GM12878 (cell line): ENCODE data around the gene FLOT1. TPM values are rescaled to one million over a fixed set of nuclear protein-coding genes. Genes with fewer than 3 reads are reported as not detected.
A peak's percentile ranks its signal among the peaks of the same experiment; 100 is the strongest.

Experiments
- ATAC-seq: fragments of 200-7000 bp; cut with Tn5 transposase; 3 replicates; pipeline ENCODE4 v1.9.1; 2020; ENCODE audit warnings: mild to moderate bottlenecking, moderate library complexity
- BruUV-seq: library from RNA; stranded (reverse); fragments of 400-500 nt; replicated peaks from 2 replicates; lab custom pipeline; 2021; lab: Mats Ljungman, UMichigan
- CTCF ChIA-PET: fragments of 300-600 bp; sonication (Branson Sonifier 250); formaldehyde crosslinking; extraction: SDS; loops from one replicate; lab custom pipeline; 2021; ENCODE audit warnings: inconsistent platforms; lab: Yijun Ruan, JAX
- POLR2A ChIA-PET: fragments of 350-600 bp; formaldehyde crosslinking; extraction: SDS; loops from one replicate; lab custom pipeline; 2021; ENCODE audit warnings: inconsistent platforms; lab: Charles Lee
- RAD21 ChIA-PET: fragments of 300-600 bp; sonication (Branson Sonifier 250); formaldehyde crosslinking; loops from one replicate; lab custom pipeline; 2023; ENCODE audit warnings: antibody characterized with exemption; ENCODE audit not compliant: unreplicated experiment; lab: Charles Lee
- SMC1A ChIA-PET: fragments of 300-600 bp; sonication (Branson Sonifier 250); formaldehyde crosslinking; loops from one replicate; lab custom pipeline; 2023; ENCODE audit not compliant: unreplicated experiment, uncharacterized antibody; lab: Charles Lee
- DNase-seq: peaks from one replicate; pipeline ENCODE4 v3.0.0-alpha.2; 2011; ENCODE audit warnings: low read depth, low spot score
- FAIRE-seq: peaks from 3 replicates; lab custom pipeline; 2011; peaks lifted over from hg19 to GRCh38; lab: Jason Lieb, UNC
- H2AFZ ChIP-seq: 2 replicates; pipeline ENCODE4 v1.6.0; 2011; ENCODE audit warnings: low read depth, low read length, control low read depth; ENCODE audit not compliant: control insufficient read depth
- H3K27ac ChIP-seq: 2 replicates; pipeline ENCODE4 v1.5.1; 2011; ENCODE audit warnings: control low read depth; ENCODE audit not compliant: control insufficient read depth, insufficient read depth
- H3K27me3 ChIP-seq, 2 experiments: replicated peaks in 1 of 2; 2 replicates each; pipeline versions ENCODE4 v1.6.0 to v1.6.1; 2011; ENCODE audit warnings: low read length in 1 of 2; ENCODE audit not compliant: control insufficient read depth in 2 of 2, insufficient read depth in 2 of 2
- H3K36me3 ChIP-seq, 2 experiments: 2 replicates each; pipeline ENCODE4 v1.5.1; 2011; ENCODE audit warnings: low read length in 1 of 2; ENCODE audit not compliant: control insufficient read depth in 2 of 2, insufficient read depth in 2 of 2
- H3K4me1 ChIP-seq: 2 replicates; pipeline ENCODE4 v1.6.1; 2011; ENCODE audit warnings: mild to moderate bottlenecking, low read length, moderate library complexity, mixed read lengths; ENCODE audit not compliant: control insufficient read depth, insufficient read depth
- H3K4me2 ChIP-seq: 2 replicates; pipeline ENCODE4 v1.6.0; 2011; ENCODE audit warnings: control low read depth; ENCODE audit not compliant: control insufficient read depth, insufficient read depth
- H3K4me3 ChIP-seq: fragments of 200-600 bp; sonication (generic); 2 replicates; pipeline ENCODE4 v1.5.1; 2016
- H3K79me2 ChIP-seq: 2 replicates; pipeline ENCODE4 v1.6.0; 2011; ENCODE audit warnings: low read length; ENCODE audit not compliant: control insufficient read depth, insufficient read depth
- H3K9ac ChIP-seq: 2 replicates; pipeline ENCODE4 v1.8.0; 2011; ENCODE audit warnings: low read length, control low read depth, mixed read lengths; ENCODE audit not compliant: control insufficient read depth, insufficient read depth
- H3K9me3 ChIP-seq: replicated peaks from 3 replicates; pipeline ENCODE4 v1.5.1; 2011; ENCODE audit warnings: mild to moderate bottlenecking, low read length; ENCODE audit not compliant: control insufficient read depth, insufficient read depth
- H4K20me1 ChIP-seq: 2 replicates; pipeline ENCODE4 v1.6.0; 2011; ENCODE audit not compliant: control insufficient read depth, insufficient read depth
- CHD2 ChIP-seq: IDR thresholded peaks from 2 replicates; pipeline ENCODE4 v1.6.1; 2011; ENCODE audit warnings: low read depth, low read length, improper control_type of control experiment, borderline replicate concordance
- NR2F1 ChIP-seq: fragments of 450-650 bp; conservative IDR thresholded peaks from 2 replicates; pipeline ENCODE4 v1.6.1; 2017; ENCODE audit warnings: mild to moderate bottlenecking
- POLR2AphosphoS5 ChIP-seq: IDR thresholded peaks from 2 replicates; pipeline ENCODE4 v1.6.1; 2011; ENCODE audit warnings: mild to moderate bottlenecking, low read length, inconsistent platforms
- SMAD5 ChIP-seq: IDR thresholded peaks from 2 replicates; pipeline ENCODE4 v1.6.1; 2016; ENCODE audit warnings: antibody characterized with exemption, low read depth
- SREBF1 ChIP-seq: IDR thresholded peaks from 2 replicates; pipeline ENCODE4 v1.6.1; 2012; ENCODE audit warnings: mild to moderate bottlenecking, low read length
- ZNF207 ChIP-seq: fragments of 450-650 bp; IDR thresholded peaks from 2 replicates; pipeline ENCODE4 v1.6.1; 2014; ENCODE audit warnings: antibody characterized with exemption, mild to moderate bottlenecking, borderline replicate concordance
- WGBS: methylation state at CpG from one replicate; pipeline ENCODE4 v1.1.6; 2016; ENCODE audit warnings: low lambda C conversion rate; ENCODE audit not compliant: insufficient replicate concordance, insufficient coverage; ENCODE audit errors: missing lambda C conversion rate; 5-methylcytosine and 5-hydroxymethylcytosine counted together
- in situ Hi-C: fragments of 300-500 bp; cut with MboI; formaldehyde crosslinking; loops from 9 replicates; pipeline ENCODE4 v1.14.3; 2018; ENCODE audit warnings: mixed read lengths
- intact Hi-C: fragments of 100-400 bp; cut with micrococcal nuclease; formaldehyde crosslinking; loops from one replicate; pipeline ENCODE4 v1.14.2; 2022; ENCODE audit not compliant: unreplicated experiment
- polyA plus RNA-seq, 11 experiments: library from polyadenylated mRNA; depleted of rRNA in 4 of 11; unstranded in 6 of 11; stranded (reverse) in 5 of 11; fragments of >200 nt; fragmentation: Nextera tagmentation in 4 of 11; fragmentation: Illumina TruSeq in 1 of 11; extraction: Ambion mirVana in 4 of 11; extraction: Trizol in 1 of 11; gene quantifications; 1 replicate in 1 of 11; 2 replicates in 10 of 11; pipeline versions ENCODE4 v1.2.1 to v1.2.3, GENCODE V29; 2011 to 2016; ENCODE audit warnings: inconsistent platforms in 2 of 11, missing spikeins in 2 of 11, low read depth in 1 of 11
- total RNA-seq, 4 experiments: library from RNA; depleted of rRNA in 3 of 4; stranded (reverse); fragments of >200 nt in 3 of 4; fragmentation: Illumina TruSeq in 1 of 4; extraction: Trizol in 1 of 4; gene quantifications; 2 replicates each; pipeline versions ENCODE4 v1.2.1 to v1.2.3, GENCODE V29; 2013 to 2021

Gene FLOT1
- total and polyA plus RNA-seq, 10 of the 15 experiments (the other 5 are each of a cell fraction or from before 2014, with no cell fraction given) = 12.3 to 153 (median 112) TPM

DNA sequence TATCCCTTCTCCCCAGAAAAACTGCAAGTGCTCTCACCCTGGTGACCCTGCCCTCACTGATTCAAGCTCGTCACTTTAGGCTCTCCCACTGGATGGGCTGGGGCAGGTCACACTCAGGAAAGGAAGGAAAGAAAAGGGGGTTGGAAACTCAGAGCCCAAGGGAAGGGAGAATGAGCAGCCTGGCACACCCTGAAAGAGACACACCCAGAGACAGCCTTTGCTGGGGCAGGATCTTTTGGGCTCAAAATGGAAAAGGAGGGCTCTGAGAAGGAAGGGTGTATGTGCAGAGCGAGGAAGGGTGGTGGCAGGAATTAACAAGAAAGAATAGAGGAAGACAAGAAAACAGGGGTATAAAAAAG lies 58.5 kb downstream of the FLOT1 start (continued):
- TF ChIP-seq CHD2 = no peak
- no peak for TF ChIP-seq ZNF207

DNA sequence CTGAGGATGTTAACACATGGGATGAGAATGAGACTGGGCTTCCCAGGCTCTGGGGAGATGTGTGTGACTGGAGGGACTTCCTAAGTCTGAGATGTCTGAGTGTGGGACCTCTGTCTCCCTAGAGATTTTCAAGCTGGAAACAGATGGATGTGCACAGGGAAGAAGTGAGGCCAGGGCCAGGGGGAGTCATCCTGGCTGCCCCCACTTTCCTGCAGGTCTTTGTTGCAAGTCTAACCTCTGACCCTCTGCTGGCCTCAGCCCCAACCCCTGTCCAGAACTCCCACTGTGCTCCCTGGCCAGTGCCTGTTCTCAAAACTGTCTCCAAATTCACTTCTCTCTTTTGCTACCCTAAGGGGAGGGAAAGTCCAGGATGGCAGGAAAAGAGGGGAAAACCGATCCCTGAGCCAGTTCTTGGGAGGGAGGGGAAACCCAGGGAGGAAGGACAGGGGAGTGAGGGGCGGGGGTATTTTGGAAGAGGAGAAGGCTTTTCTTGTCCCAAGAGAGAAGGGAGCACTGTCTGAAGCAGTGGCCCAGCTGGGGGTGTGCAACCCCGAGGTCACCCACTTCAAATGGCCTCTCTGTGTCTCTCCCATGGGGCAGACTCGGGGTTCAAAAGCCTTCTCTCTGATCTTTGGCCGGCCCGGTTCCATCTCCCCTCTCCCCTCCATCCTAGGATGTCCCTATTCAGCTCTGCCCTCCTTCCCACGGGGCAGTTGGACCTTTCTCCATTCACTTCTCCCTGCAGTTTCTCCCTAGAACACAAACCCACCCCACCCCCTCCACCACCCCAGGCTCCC lies 59.1 kb downstream of the FLOT1 start:
- no peaks in the 10 kb centered on the region for H3K27me3 ChIP-seq
- intact Hi-C loops (loop anchor here (5.0 kb wide), 2 partner anchors 144 to 194 kb away; no protein-coding TSS in a partner anchor), in situ Hi-C loops (loop anchor here (5.0 kb wide), 2 partner anchors 34 to 139 kb away; partner anchors contain the start of gene MDC1)
- H4K20me1 ChIP-seq = peaks cover 5% of the 10 kb centered on the region; the same call in 1 of the 2 replicates
- ATAC-seq (no peak), FAIRE-seq (no peak), DNase-seq (no peak)
- peaks cover 0 to 9% of the 10 kb centered on the region in 2 experiments; a peak in 3 of 4 replicates for H3K36me3 ChIP-seq
- H3K9ac ChIP-seq = peak overlapping the region; percentile 75
- ChIA-PET SMC1A (interaction anchor here (11.3 kb wide), 1 partner anchor 41 kb away, joined by 265 read pairs; the partner anchor contains the start of genes MDC1 and TUBB), POLR2A (interaction anchor here (0.9 to 9.5 kb wide), 3 partner anchors 37 to 71 kb away, joined by 3 to 200 read pairs (median 5); partner anchors contain the start of genes MDC1 and TUBB), CTCF (interaction anchor here (1.5 to 9.5 kb wide), 2 partner anchors 42 to 137 kb away, joined by 5 to 487 read pairs; partner anchors contain the start of genes MDC1 and TUBB), RAD21 (interaction anchor here (1.3 to 14.2 kb wide), 4 partner anchors 37 to 151 kb away, joined by 3 to 232 read pairs (median 106); partner anchors contain the start of genes MDC1 and TUBB)
- TSS peak; percentile 30 for BruUV-seq
- peak overlapping the region; percentile 89 for H3K4me2 ChIP-seq
- peaks cover 12% of the 10 kb centered on the region for H3K4me1 ChIP-seq
- WGBS = 0% methylated on average over 5 of the region's 7 CpGs
- H2AFZ ChIP-seq = no peak overlapping the region
- no peaks in the 10 kb centered on the region for H3K9me3 ChIP-seq
- H3K27ac ChIP-seq = peak overlapping the region; percentile 94
- H3K4me3 ChIP-seq = peak overlapping the region; percentile 100
- TF ChIP-seq SMAD5 (peak; percentile 8; the same call in 1 of the 2 replicates), SREBF1 (no peak), NR2F1 (peak; percentile 40), POLR2AphosphoS5 (0 out of 2 replicates have a peak, but pooled peaks have one; percentile 1)
- H3K79me2 ChIP-seq = peaks cover 97% of the 10 kb centered on the region
